IMR-90 (cell line): ENCODE measurements around the gene USP40. TPM values are rescaled to one million over a fixed set of nuclear protein-coding genes. Genes with fewer than 3 reads are reported as not detected.

ENCODE experiments used
- ATAC-seq: fragments of 200-7000 bp; cut with Tn5 transposase; 2 replicates; pipeline ENCODE4 v1.9.1; 2020; ENCODE audit warnings: low read depth, mild to moderate bottlenecking, moderate library complexity
- BruUV-seq: library from RNA; stranded (reverse); fragments of 400-500 nt; replicated peaks from 2 replicates; lab custom pipeline; 2021; lab: Mats Ljungman, UMichigan
- CTCF ChIA-PET: fragments of 300-600 bp; formaldehyde crosslinking; extraction: SDS; loops from one replicate; lab custom pipeline; 2021; ENCODE audit warnings: antibody characterized with exemption; lab: Yijun Ruan, JAX
- POLR2A ChIA-PET: fragments of 300-600 bp; sonication (Branson Sonifier 250); formaldehyde crosslinking; loops from one replicate; lab custom pipeline; 2022; ENCODE audit warnings: antibody characterized with exemption; ENCODE audit not compliant: unreplicated experiment; lab: Charles Lee
- DNase-seq: peaks from one replicate; pipeline ENCODE4 v3.0.0; 2013
- H2AFZ ChIP-seq: replicated peaks from 2 replicates; pipeline ENCODE3; 2013; ENCODE audit warnings: low read length, mild to moderate bottlenecking; ENCODE audit not compliant: poor library complexity
- H2AK5ac ChIP-seq: 2 replicates; pipeline ENCODE4 v1.6.1; 2013; ENCODE audit warnings: low read depth, low read length, inconsistent platforms
- H2AK9ac ChIP-seq: replicated peaks from 2 replicates; pipeline ENCODE3; 2013; ENCODE audit warnings: mild to moderate bottlenecking, low read depth, low read length, moderate library complexity; ENCODE audit not compliant: poor library complexity
- H2BK120ac ChIP-seq: 2 replicates; pipeline ENCODE4 v1.6.1; 2013; ENCODE audit warnings: low read depth, low read length, inconsistent platforms
- H2BK15ac ChIP-seq: 3 replicates; pipeline ENCODE4 v1.6.1; 2013; ENCODE audit warnings: low read depth, low read length, inconsistent platforms
- H2BK20ac ChIP-seq: 2 replicates; pipeline ENCODE4 v1.6.1; 2013; ENCODE audit warnings: low read depth, mild to moderate bottlenecking, inconsistent platforms, low read length, moderate library complexity
- H2BK5ac ChIP-seq: 2 replicates; pipeline ENCODE4 v1.6.1; 2013; ENCODE audit warnings: mild to moderate bottlenecking, low read depth, low read length, inconsistent platforms; ENCODE audit not compliant: poor library complexity, severe bottlenecking
- H3K14ac ChIP-seq: replicated peaks from 2 replicates; pipeline ENCODE4 v1.6.1; 2013; ENCODE audit warnings: low read depth, low read length, inconsistent platforms
- H3K18ac ChIP-seq: 2 replicates; pipeline ENCODE4 v1.6.1; 2013; ENCODE audit warnings: low read depth, low read length, control low read depth
- H3K23ac ChIP-seq: 2 replicates; pipeline ENCODE4 v1.6.1; 2013; ENCODE audit warnings: low read depth, low read length, inconsistent platforms
- H3K27ac ChIP-seq: 2 replicates; pipeline ENCODE4 v1.5.1; 2013; ENCODE audit warnings: mild to moderate bottlenecking, control low read depth, low read length; ENCODE audit not compliant: insufficient read depth
- H3K27me3 ChIP-seq: 2 replicates; pipeline ENCODE4 v1.6.1; 2013; ENCODE audit warnings: low read length; ENCODE audit not compliant: control insufficient read depth, insufficient read depth
- H3K36me3 ChIP-seq: 2 replicates; pipeline ENCODE4 v1.6.1; 2013; ENCODE audit warnings: low read length, mixed read lengths; ENCODE audit not compliant: control insufficient read depth, insufficient read depth
- H3K4ac ChIP-seq: 2 replicates; pipeline ENCODE4 v1.6.1; 2013; ENCODE audit warnings: low read depth, low read length, inconsistent platforms
- H3K4me1 ChIP-seq: 2 replicates; pipeline ENCODE4 v1.6.1; 2013; ENCODE audit warnings: low read length, mixed read lengths; ENCODE audit not compliant: control insufficient read depth, insufficient read depth
- H3K4me2 ChIP-seq: 2 replicates; pipeline ENCODE4 v1.6.1; 2013; ENCODE audit warnings: low read depth, mild to moderate bottlenecking, control low read depth, low read length, moderate library complexity
- H3K4me3 ChIP-seq: 2 replicates; pipeline ENCODE4 v1.5.1; 2013; ENCODE audit warnings: low read depth, mild to moderate bottlenecking, control low read depth, low read length, moderate library complexity; ENCODE audit not compliant: insufficient read depth
- H3K56ac ChIP-seq: 2 replicates; pipeline ENCODE4 v1.6.1; 2013; ENCODE audit warnings: low read length, inconsistent platforms; ENCODE audit not compliant: insufficient read depth; ENCODE audit errors: extremely low read depth
- H3K79me1 ChIP-seq, 2 experiments: 2 replicates each; pipeline ENCODE4 v1.6.1; 2013; ENCODE audit warnings: low read length in 2 of 2, inconsistent platforms in 1 of 2, low read depth in 1 of 2
- H3K9ac ChIP-seq: 2 replicates; pipeline ENCODE4 v1.6.1; 2013; ENCODE audit warnings: low read depth, low read length, control low read depth
- H3K9me1 ChIP-seq: 2 replicates; pipeline ENCODE4 v1.6.1; 2013; ENCODE audit warnings: low read length, inconsistent platforms; ENCODE audit not compliant: insufficient read depth
- H3K9me3 ChIP-seq: 2 replicates; pipeline ENCODE4 v1.6.1; 2013; ENCODE audit warnings: low read length; ENCODE audit not compliant: control insufficient read depth, insufficient read depth
- H4K20me1 ChIP-seq: 2 replicates; pipeline ENCODE4 v1.6.1; 2013; ENCODE audit warnings: low read length, inconsistent platforms; ENCODE audit not compliant: insufficient read depth
- H4K5ac ChIP-seq: 2 replicates; pipeline ENCODE4 v1.6.1; 2013; ENCODE audit warnings: mild to moderate bottlenecking, low read depth, low read length, control low read depth
- H4K8ac ChIP-seq, 2 experiments: 2 replicates each; pipeline ENCODE4 v1.6.1; 2013; ENCODE audit warnings: low read depth in 2 of 2, low read length in 2 of 2, control low read depth in 1 of 2, inconsistent platforms in 1 of 2
- H4K91ac ChIP-seq: 2 replicates; pipeline ENCODE4 v1.6.1; 2013; ENCODE audit warnings: low read depth, low read length, inconsistent platforms; ENCODE audit not compliant: insufficient read depth
- BHLHE40 ChIP-seq: fragments of 150-350 bp; IDR thresholded peaks from 2 replicates; pipeline ENCODE4 v1.6.1; 2016; ENCODE audit warnings: mild to moderate bottlenecking, low read depth, low read length
- CEBPB ChIP-seq: IDR thresholded peaks from 2 replicates; pipeline ENCODE4 v1.6.1; 2012; ENCODE audit warnings: low read depth, low read length, improper control_type of control experiment
- CHD1 ChIP-seq: IDR thresholded peaks from 2 replicates; pipeline ENCODE4 v1.6.1; 2012; ENCODE audit warnings: low read depth, low read length, improper control_type of control experiment
- FOS ChIP-seq: fragments of 150-350 bp; IDR thresholded peaks from 2 replicates; pipeline ENCODE4 v1.6.1; 2016; ENCODE audit warnings: low read depth, low read length
- MAFK ChIP-seq: IDR thresholded peaks from 2 replicates; pipeline ENCODE4 v1.6.1; 2012; ENCODE audit warnings: low read depth, low read length, improper control_type of control experiment
- MAZ ChIP-seq: IDR thresholded peaks from 2 replicates; pipeline ENCODE4 v1.6.1; 2012; ENCODE audit warnings: low read depth, mild to moderate bottlenecking, low read length, improper control_type of control experiment, moderate library complexity, borderline replicate concordance
- MXI1 ChIP-seq: IDR thresholded peaks from 2 replicates; pipeline ENCODE4 v1.6.1; 2012; ENCODE audit warnings: low read depth, mild to moderate bottlenecking, low read length, moderate library complexity, borderline replicate concordance
- NFE2L2 ChIP-seq: fragments of 150-350 bp; IDR thresholded peaks from 2 replicates; pipeline ENCODE4 v1.6.1; 2016; ENCODE audit warnings: low read depth, mild to moderate bottlenecking, low read length
- POLR2A ChIP-seq: IDR thresholded peaks from 2 replicates; pipeline ENCODE4 v1.6.1; 2012; ENCODE audit warnings: mild to moderate bottlenecking, low read depth, low read length
- RAD21 ChIP-seq: IDR thresholded peaks from 2 replicates; pipeline ENCODE4 v1.6.1; 2012; ENCODE audit warnings: low read length, improper control_type of control experiment
- RCOR1 ChIP-seq: IDR thresholded peaks from 2 replicates; pipeline ENCODE4 v1.6.1; 2012; ENCODE audit warnings: mild to moderate bottlenecking, low read length, improper control_type of control experiment; ENCODE audit not compliant: insufficient replicate concordance
- RFX5 ChIP-seq: IDR thresholded peaks from 2 replicates; pipeline ENCODE4 v1.8.0; 2012; ENCODE audit warnings: low read depth, mild to moderate bottlenecking, low read length, moderate library complexity
- SMC3 ChIP-seq: fragments of 150-350 bp; IDR thresholded peaks from 2 replicates; pipeline ENCODE4 v1.6.1; 2016; ENCODE audit warnings: low read depth, mild to moderate bottlenecking, antibody characterized with exemption, low read length, moderate library complexity
- WGBS, 2 experiments: methylation state at CpG; one replicate each; pipeline versions ENCODE4 v1.1.5 to v1.1.7; 2013; ENCODE audit warnings: missing lambda C conversion rate in 2 of 2; ENCODE audit not compliant: insufficient read length in 1 of 2; ENCODE audit errors: extremely low coverage in 2 of 2; 5-methylcytosine and 5-hydroxymethylcytosine counted together
- dilution Hi-C: fragments of 300-500 bp; cut with HindIII; formaldehyde crosslinking; loops from one replicate; pipeline ENCODE4 v1.14.3; 2018; ENCODE audit warnings: low sequenced_read_pairs; ENCODE audit not compliant: unreplicated experiment
- in situ Hi-C: fragments of 300-500 bp; cut with MboI; formaldehyde crosslinking; loops from 3 replicates; pipeline ENCODE4 v1.14.3; 2019; ENCODE audit warnings: low sequenced_read_pairs, inconsistent platforms, mixed read lengths
- intact Hi-C: fragments of 100-400 bp; cut with micrococcal nuclease; formaldehyde crosslinking; loops from 2 replicates; pipeline ENCODE4 v1.10.0; 2022
- polyA plus RNA-seq, 3 experiments: library from polyadenylated mRNA; depleted of rRNA; stranded (reverse); fragments of >200 nt; gene quantifications; 2 replicates each; pipeline ENCODE4 v1.2.3, GENCODE V29; 2012; ENCODE audit warnings: low replicate concordance in 1 of 3
- total RNA-seq: library from RNA; depleted of rRNA; stranded (reverse); fragments of >200 nt; gene quantifications from 2 replicates; pipeline ENCODE4 v1.2.3, GENCODE V29; 2012
- TF ChIP-seq, protein P1 (sequence below): conservative IDR thresholded peaks from 2 replicates; pipeline ENCODE4 v1.5.1; 2012; ENCODE audit warnings: mild to moderate bottlenecking, low read depth, low read length, improper control_type of control experiment
- TF ChIP-seq, protein P2 (sequence below): fragments of 150-350 bp; IDR thresholded peaks from 2 replicates; pipeline ENCODE4 v1.6.1; 2017; ENCODE audit warnings: mild to moderate bottlenecking, antibody characterized with exemption, low read length, low read depth
- TF ChIP-seq, protein P3 (sequence below): fragments of 150-350 bp; IDR thresholded peaks from 2 replicates; pipeline ENCODE4 v1.6.1; 2016; ENCODE audit warnings: low read depth, mild to moderate bottlenecking, low read length, moderate library complexity, borderline replicate concordance

Gene USP40
- total and polyA plus RNA-seq, 2 of the 4 experiments (the other 2 are of a cell fraction), result 30.1 to 30.8 TPM

DNA sequence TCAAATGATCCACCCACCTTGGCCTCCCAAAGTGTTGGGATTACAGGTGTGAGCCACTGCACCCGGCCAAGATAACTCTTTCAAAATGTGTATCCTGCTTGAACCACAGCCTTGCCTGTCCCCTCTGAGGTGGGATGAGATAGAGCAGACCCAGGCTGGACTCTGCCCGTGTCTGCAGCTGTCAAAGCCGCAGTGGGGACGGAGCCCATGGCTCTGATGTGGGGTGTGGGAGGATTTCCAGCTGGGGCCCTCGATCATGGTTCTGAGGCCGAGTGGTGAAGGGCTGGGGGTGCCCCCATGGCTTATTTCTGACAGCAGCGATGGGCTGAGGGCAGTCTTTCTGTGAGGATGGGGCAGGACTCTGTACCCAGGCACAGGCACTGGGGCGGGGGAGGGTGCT lies 107.8 kb downstream of the USP40 start:
- intact Hi-C loops (no loop called here), dilution Hi-C loops (no loop called here), in situ Hi-C loops (loop anchor here (25.0 kb wide), 1 partner anchor 378 kb away; no protein-coding TSS in a partner anchor)
- Histone ChIP-seq H2BK5ac (no peak overlapping the region), H3K14ac (no peak overlapping the region), H3K4ac (no peak overlapping the region), H3K27me3 (no peaks in the 10 kb centered on the region), H3K27ac (no peak overlapping the region), H3K9ac (no peak overlapping the region), H2BK15ac (no peak overlapping the region), H3K18ac (no peak overlapping the region), H3K9me1 (peaks cover 4% of the 10 kb centered on the region; the same call in 1 of the 2 replicates), H4K8ac (no peak overlapping the region), H3K36me3 (peaks cover 57% of the 10 kb centered on the region), H3K4me3 (no peak overlapping the region), H2AFZ (no peak overlapping the region), H4K91ac (no peak overlapping the region), H3K4me1 (no peaks in the 10 kb centered on the region), H3K4me2 (no peak overlapping the region), H2BK120ac (no peak overlapping the region), H4K20me1 (no peaks in the 10 kb centered on the region), H2BK20ac (no peak overlapping the region), H2AK9ac (no peak overlapping the region), H3K56ac (no peak overlapping the region), H3K79me1 (no peaks in the 10 kb centered on the region), H3K23ac (no peak overlapping the region), H3K9me3 (no peaks in the 10 kb centered on the region), H2AK5ac (no peak overlapping the region), H4K5ac (no peak overlapping the region)
- CTCF ChIA-PET, result interaction anchor here (0.9 kb wide), 1 partner anchor 10 kb away, joined by 3 read pairs; no protein-coding TSS in a partner anchor
- BruUV-seq, result no TSS peak
- no CpG with 5 or more reads among the region's 8 CpGs for WGBS, 2 experiments
- ATAC-seq, result no peak
- TF ChIP-seq CHD1, result no peak
- TF ChIP-seq MAFK, result no peak
- TF ChIP-seq, protein P1, sequence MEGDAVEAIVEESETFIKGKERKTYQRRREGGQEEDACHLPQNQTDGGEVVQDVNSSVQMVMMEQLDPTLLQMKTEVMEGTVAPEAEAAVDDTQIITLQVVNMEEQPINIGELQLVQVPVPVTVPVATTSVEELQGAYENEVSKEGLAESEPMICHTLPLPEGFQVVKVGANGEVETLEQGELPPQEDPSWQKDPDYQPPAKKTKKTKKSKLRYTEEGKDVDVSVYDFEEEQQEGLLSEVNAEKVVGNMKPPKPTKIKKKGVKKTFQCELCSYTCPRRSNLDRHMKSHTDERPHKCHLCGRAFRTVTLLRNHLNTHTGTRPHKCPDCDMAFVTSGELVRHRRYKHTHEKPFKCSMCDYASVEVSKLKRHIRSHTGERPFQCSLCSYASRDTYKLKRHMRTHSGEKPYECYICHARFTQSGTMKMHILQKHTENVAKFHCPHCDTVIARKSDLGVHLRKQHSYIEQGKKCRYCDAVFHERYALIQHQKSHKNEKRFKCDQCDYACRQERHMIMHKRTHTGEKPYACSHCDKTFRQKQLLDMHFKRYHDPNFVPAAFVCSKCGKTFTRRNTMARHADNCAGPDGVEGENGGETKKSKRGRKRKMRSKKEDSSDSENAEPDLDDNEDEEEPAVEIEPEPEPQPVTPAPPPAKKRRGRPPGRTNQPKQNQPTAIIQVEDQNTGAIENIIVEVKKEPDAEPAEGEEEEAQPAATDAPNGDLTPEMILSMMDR, result no peak
- no peak for TF ChIP-seq BHLHE40
- TF ChIP-seq MAZ, result no peak
- no peak for TF ChIP-seq POLR2A
- TF ChIP-seq, protein P2, sequence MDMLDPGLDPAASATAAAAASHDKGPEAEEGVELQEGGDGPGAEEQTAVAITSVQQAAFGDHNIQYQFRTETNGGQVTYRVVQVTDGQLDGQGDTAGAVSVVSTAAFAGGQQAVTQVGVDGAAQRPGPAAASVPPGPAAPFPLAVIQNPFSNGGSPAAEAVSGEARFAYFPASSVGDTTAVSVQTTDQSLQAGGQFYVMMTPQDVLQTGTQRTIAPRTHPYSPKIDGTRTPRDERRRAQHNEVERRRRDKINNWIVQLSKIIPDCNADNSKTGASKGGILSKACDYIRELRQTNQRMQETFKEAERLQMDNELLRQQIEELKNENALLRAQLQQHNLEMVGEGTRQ, result no peak
- TF ChIP-seq, protein P3, sequence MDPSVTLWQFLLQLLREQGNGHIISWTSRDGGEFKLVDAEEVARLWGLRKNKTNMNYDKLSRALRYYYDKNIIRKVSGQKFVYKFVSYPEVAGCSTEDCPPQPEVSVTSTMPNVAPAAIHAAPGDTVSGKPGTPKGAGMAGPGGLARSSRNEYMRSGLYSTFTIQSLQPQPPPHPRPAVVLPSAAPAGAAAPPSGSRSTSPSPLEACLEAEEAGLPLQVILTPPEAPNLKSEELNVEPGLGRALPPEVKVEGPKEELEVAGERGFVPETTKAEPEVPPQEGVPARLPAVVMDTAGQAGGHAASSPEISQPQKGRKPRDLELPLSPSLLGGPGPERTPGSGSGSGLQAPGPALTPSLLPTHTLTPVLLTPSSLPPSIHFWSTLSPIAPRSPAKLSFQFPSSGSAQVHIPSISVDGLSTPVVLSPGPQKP, result no peak
- no peak for TF ChIP-seq RCOR1
- no peak for TF ChIP-seq RFX5
- TF ChIP-seq CEBPB, result no peak
- no peak for TF ChIP-seq RAD21
- TF ChIP-seq MXI1, result no peak
- TF ChIP-seq SMC3, result no peak
- TF ChIP-seq NFE2L2, result no peak
- TF ChIP-seq FOS, result no peak
- POLR2A ChIA-PET, result no interaction called here
- DNase-seq, result no peak
